Measurements from ENCODE around the gene MEGF11.
"Not testable (repeated sequence)": the region's sequence is repeated elsewhere in the genome, so short reads cannot be mapped to it uniquely, and the experiment has no call there.

MEGF11 gene

GRCh38 chr15:65869954-65870871 is 383.3 kb downstream of the MEGF11 start:
- no peak for DNase-seq

GRCh38 chr15:65869126-65869953 is 384.2 kb downstream of the MEGF11 start, which contains the start of gene RAB11A:
Gene RAB11A, plus strand, starts transcription at chr15:65869491. Its CDS starts 95 bp downstream, at chr15:65869586.
- DNase-seq = peak; percentile 98

GRCh38 chr15:65868546-65869125 is 384.9 kb downstream of the MEGF11 start:
- no peak for DNase-seq

- DNase-seq = not testable (repeated sequence)
Measured at GRCh38 chr15:65867933-65868332, 385.6 kb downstream of the MEGF11 start.

- DNase-seq = no peak
Measured at GRCh38 chr15:65867244-65867643, 386.3 kb downstream of the MEGF11 start.

- no peak for DNase-seq
Measured at GRCh38 chr15:65863106-65863505, 390.4 kb downstream of the MEGF11 start.

- no peak for DNase-seq
Measured at GRCh38 chr15:65862682-65863081, 390.9 kb downstream of the MEGF11 start.

GRCh38 chr15:65857718-65858402 is 395.7 kb downstream of the MEGF11 start:
- DNase-seq = no peak

GRCh38 chr15:65856821-65857455 is 396.6 kb downstream of the MEGF11 start:
- peak; percentile 15 for DNase-seq

GRCh38 chr15:65851981-65852380 is 401.6 kb downstream of the MEGF11 start:
- DNase-seq = no peak

GRCh38 chr15:65847989-65848388 is 405.6 kb downstream of the MEGF11 start:
- DNase-seq = no peak

- DNase-seq = no peak
Measured at GRCh38 chr15:65845826-65846519, 407.6 kb downstream of the MEGF11 start.
